Measurements from ENCODE around the gene AP2A2.

The AP2A2 gene

DNA sequence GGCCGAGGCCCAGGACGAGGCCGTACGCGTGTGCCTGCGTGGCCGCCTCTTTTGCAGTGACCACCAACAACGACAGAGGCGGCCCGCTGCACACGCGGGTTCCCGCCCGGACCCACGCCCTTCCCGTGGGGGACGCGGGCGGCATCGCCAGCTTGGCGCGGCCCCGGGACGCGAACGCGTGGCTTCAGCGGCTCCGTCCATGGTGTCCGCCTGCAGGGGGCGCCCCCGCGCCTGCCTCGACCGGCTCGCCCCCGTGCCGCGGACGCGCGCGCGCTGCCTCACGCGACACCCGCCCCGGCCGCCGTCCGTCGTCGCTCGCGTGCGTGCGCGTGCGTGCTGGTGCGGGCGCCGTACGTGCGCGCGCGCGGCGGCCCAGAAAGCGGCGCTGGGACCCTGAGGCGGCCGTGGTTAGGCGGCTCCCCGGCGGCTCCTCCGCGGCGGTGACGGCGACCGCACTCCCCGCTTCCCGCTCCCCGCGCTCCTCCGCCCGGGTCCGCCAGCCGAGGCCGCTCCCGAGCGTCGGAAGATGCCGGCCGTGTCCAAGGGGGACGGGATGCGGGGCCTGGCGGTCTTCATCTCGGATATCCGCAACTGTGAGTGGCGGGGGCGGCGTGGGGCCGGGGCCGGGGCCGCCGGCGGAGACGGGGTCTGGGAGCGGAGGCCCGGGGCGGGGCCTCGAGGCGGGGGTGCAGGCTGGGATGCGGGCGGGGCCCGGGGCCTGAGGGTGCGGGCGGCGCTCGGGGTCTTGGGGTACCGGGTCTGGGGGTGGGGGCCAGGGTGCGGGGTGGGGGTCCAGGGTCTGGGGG is at the start of gene AP2A2:
Gene AP2A2 (plus strand): TSS at position 375 of the 806 bp plus-strand sequence. CDS start 152 bp downstream, at position 527.
- DNase-seq (ENCODE audit: low spot score) = peak; percentile 91

DNA sequence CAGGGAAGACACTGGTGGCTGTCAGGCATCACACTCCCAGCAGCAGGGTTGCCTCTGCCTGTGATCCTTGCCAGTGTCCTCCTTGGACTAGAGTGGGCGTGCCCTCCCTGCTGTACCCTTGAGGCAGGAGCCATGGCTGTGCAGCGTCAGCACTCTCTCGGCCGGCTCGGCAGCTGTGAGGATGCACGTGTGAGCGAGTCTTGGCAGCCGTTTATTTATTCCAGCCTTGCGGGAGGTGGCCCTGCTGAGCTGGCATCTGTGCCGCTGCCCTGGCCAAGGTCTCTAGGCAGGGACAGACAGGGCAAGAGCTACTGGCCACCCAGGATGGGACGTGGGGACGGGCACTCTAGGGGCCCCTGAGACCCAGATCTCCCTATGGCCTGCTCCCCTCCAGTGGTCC is 49.1 kb upstream of the AP2A2 start:
- DNase-seq (ENCODE audit: low spot score) = no peak

DNA sequence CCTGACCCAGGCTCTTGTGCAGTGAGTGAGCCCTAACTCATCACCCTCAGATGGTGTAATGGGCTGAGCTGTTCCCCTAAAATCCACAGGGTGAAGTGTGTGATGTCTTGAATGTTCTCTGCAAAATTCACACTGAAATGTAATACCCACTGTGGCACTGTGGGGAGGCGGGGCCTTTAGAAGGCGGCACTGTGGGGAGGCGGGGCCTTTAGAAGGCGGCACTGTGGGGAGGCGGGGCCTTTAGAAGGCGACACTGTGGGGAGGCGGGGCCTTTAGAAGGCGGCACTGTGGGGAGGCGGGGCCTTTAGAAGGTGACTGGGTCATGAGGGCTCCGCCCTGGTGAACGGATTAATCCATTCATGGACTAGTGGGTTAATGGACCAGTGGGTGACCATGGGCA is 48.1 kb upstream of the AP2A2 start:
- no peak for DNase-seq (ENCODE audit: low spot score)

DNA sequence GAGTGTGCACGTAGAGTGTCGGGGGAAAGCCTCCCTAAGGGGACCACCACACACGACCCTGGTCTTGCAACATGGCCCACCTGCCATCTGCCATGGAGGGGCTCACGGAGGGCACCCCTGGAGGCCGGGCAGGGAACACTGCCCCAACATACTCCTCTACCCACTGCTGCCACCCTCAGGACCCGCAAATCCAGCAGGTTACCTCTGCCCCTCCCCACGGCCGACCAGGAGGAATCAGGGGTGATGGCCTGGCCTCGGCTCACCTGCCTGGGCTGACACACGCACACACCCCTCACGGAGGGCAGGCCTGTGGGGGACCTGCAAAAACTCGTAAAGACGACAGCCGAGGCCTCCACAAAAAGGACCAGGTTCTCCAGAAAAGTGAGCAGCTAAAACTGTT is 45.2 kb upstream of the AP2A2 start:
- no peak for DNase-seq (ENCODE audit: low spot score)

DNA sequence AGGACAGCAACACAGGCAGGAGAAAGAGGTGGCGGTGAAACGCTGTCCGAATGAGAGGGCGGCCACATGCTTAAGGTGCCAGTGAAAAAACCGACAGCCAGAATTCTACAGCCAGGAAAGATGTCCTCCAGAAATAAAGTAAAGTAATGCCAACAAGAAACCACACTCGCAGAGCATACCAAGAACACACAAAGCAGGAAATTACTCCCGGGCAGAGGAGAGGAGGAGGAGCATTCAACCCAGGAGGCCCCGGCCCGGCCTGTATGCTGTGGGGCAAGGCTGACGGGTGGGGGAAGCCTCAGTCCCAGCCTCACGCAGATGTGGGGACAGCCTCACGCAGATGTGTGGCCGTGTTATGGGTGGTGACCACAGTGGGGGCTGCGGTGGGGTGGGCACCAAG is 43.1 kb upstream of the AP2A2 start:
- DNase-seq (ENCODE audit: low spot score) = no peak

DNA sequence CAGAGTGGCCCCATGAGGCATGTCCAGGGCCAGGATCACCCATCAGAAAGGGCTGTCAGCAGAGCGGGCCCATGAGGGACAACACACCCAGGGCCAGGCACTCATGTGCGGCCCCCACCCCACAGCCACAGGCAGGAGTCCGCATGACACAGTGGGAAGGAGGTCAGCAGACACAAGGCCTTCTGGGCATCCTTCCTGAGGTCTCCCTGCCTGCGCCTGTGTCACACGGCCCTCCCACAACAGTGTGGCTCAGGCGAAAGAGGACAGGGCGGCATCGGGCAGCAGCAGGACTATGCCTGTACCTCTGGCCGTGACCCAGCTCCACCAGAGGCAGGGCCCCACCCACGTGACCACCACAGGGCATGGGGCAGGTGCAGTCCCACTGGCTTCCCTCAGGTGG is 42.1 kb upstream of the AP2A2 start:
- DNase-seq (ENCODE audit: low spot score) = no peak

DNA sequence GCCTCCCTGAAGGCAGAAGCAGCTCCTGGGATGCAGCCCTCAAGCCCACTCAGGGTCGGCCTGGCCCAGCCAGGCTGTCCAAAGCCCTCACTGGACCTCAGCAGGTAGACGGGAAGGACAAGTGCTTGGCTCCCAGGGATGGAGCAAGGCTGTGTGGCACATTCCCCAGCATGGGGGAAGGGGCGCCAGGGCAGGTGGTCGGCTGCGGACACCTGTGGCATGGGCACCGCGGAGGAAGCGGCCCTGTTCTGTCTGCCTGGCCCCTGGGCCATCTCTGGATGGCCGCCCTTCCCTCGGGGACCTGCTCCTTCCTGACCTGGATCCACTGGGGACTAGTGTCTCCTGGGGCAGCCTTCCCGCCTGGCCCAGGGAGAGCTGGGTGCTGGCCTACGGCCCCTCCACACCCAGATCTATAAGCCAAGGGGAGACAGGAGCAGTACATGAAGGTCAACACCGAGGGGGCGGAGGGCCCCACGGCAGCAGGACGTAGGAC is 41.0 kb upstream of the AP2A2 start:
- DNase-seq (ENCODE audit: low spot score) = no peak

DNA sequence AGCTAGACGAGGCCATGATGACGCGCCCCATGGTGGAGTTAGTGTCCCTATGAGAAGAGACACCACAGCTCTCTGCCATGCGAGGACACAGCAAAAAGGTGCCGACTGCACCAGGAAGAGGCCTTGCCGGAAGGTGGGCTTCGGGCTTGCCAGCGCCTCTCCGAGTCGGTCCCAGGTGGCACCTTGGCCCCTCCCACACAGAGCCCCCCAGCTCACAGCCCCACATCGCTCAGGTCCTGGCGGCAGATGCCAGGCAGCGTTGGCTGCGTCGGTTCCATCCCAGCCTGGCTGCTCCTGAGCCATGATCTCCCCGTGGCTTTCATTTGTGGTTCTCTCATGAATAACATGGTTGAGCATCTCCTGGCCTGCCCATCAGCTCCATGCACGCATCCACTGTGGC is 39.1 kb upstream of the AP2A2 start:
- no peak for DNase-seq (ENCODE audit: low spot score)

DNA sequence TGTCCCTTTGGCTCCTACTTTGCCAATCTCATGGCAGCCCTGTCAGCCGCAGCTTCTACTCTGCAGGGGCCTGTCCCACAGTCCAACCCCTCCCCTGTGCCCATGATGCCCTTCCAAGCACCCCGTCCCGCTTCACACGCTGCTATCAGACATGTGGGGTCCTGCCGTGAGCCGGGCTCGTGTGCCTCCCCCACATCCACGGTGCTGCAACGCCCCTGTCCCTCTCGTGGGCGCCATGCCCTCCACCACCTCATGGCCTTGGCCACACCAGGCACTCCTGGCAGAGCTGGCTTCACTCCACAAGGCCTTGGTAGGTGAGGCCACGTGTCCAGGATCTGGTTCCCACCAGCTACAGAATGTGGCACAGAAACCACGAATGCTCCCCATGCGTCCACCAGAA is 38.1 kb upstream of the AP2A2 start:
- no peak for DNase-seq (ENCODE audit: low spot score)

DNA sequence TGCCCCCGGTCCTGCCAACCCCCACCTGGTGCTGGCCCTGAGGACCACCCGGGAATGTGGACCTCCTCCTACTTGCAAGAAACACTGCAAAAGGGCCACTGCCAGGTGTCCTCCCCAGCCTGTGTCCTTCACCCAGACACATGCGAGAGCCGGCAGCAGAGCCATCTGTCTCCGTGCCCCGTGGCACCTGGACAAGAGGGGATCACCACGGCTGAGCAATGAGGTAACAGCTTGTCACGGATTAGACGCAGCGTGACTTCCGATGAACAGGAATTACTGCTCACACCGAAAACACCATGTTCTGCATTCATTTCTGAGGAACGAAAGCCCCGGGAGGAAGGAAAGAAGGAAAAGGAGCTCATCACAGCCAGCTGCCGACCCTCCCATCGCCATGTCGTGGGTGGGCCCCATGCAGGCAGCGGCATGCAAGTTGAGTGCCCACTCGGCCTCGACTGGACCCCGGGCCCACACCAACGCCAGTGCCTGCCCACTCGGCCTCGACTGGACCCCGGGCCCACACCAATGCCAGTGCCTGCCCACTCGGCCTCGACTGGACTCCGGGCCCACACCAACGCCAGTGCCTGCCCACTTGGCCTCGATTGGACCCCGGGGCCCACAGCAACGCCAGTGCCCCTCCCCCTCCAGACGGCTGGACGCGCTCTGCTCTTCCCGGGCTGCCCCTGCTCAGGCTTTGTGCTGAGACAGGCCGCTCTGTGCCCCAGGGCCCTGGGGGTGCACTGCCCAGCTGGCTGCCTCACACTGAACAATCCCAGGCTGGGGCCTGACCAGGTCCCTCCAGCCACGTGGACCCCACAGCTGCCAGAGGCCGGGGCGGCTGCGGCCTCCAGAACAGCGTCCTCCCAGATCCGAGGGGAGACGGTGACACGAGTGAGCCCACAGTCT is 37.1 kb upstream of the AP2A2 start:
- no peak for DNase-seq (ENCODE audit: low spot score)

DNA sequence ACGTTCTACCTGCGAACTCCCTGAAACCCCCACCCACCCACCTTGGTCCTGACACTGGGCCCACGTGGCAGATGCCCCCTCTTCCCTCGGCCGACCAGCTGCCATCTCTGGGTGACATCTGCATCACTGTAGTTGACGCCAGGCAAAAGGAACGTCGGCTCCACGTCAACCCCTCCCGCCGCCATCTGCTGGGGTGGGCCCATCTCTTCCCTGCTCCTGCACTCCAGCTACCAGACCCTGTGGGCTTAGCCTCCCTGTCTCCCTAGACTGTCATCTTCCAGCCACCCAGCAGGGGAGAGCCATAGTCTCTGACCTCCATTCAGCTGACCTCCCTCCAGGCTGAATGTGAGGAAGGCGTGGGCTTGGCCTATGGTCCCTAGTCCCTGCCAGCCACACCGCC is 36.4 kb upstream of the AP2A2 start:
- no peak for DNase-seq (ENCODE audit: low spot score)

DNA sequence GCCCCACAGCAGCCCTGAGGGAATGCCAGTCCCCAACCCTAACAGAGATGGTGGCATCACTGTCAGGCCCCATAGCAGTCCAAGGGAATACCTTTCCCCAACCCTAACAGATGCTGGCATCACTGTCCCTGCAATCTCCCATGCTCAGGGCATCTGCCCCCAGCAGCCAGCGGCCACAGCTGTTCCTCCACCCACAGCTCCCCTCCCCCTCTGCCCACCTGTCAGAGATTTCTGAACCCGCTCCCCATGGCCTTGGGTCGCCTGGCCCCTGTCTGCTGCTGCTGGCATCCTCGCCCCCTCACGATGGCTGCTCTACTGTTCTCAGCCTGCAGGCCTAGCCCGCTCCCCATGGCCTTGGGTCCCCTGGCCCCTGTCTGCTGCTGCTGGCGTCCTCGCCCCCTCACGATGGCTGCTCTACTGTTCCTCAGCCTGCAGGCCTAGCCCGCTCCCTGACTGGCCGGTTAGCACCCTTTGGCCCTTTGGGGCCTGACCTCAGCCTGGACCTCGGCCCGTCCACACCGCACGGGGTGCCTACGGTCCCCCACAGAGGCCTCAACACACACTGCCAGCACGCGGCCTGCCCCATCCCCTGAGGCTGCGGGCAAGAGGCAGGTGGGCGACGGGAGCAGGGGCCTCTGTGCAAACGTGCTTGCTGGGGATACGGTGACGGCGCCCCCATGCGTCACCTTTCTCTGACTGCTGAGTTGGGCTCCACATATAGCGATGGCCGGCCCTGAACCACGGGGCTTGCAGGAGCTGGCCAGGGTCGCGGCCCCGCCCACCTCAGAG is 35.8 kb upstream of the AP2A2 start:
- DNase-seq (ENCODE audit: low spot score) = no peak

DNA sequence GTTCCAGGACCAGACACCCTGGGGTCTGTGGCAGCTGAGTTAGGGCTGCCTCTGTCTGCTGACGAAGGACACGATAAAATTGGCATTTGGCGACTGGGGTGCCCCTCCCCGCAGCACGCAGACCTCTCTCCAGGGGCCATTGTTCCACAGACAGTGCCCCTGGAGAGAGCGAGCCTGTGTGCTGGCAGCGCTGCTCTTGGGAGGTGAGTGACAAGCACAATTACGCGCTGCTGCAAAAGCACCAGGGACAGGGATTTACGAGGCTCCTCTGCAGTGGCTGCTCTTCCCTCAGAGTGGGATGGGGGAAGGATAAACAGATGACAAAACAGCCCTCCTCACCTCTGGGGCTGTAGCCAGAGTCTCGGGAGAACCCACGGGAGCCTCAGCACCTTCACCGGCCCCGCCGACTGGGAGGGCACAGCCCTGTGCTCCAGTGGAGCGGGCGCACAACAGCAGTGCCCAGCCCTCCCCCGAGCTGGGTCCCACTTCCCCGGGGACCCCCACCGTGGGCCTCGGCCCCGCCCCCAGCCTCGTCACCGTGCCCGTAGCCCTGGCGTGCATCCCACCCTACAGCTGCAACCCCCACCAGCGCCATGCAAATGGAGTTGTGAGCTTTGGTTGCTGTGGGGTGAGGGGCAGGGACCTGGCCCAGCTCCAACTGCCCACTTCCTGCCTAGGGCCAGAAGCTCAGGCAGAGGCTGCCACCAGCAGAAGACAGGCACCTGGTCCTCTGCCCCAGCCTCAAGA is 34.7 kb upstream of the AP2A2 start:
- DNase-seq (ENCODE audit: low spot score) = no peak

DNA sequence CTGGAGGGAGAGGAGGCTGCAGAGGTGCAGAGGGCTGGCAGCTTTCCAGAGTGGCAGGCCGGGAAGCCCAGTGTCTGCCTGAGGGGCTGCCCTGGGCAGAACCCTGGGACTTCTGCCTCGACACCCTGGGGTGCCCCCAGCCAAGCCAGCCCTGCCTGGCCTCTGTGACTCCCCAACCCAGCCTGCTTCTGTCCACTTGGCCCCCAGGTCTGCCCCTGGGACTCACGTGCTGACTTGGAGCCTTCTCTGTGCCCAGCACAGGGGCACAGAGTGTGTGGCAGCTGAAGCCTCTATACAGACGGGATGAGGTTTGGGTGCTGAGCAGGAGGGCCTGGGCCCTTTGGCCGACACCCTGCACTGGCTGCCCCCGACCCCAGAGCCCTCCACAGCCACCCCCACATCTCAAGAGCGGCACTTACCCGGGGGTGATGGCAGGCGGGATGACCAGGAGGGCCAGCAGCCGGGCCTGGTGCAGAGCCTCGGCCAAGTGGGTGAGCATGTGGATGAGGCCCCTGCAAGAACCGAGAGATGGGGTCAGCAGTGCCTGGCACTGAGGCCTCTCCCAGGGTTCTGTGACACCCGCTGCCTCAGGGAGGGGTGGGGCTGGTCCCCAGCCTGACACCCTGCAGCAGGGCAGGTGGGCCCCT is 32.5 kb upstream of the AP2A2 start:
- no peak for DNase-seq (ENCODE audit: low spot score)

DNA sequence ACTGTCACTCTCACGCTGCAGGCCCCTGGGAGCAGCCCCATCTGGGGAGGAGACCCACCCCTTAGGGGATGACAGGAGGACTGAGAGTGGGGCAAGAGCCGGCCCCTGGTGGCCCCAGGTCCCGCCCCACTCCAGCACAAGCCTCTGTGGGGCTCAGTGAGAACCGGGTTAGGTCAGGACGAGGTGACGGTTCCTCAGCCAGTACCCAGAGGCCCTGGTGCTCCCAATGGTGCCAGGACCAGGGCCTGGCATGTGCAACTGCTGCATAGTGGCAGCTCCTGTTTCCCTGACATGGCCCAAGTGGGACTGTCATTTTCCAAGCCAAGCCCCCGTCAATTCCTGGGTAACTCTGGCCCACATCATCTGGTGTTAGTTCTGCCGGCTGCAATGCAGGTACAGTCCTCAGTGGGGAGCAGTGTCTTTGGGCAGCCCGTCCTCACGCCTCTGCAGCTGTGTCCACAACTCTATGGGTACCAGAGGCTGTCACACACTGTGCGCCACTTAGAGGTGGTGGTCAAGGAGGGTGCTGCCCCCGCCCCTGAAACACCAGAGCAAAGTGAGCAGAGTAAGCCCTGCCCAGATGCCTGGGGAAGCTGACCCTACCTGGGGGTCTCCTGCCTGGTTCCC is 31.0 kb upstream of the AP2A2 start:
- no peak for DNase-seq (ENCODE audit: low spot score)

DNA sequence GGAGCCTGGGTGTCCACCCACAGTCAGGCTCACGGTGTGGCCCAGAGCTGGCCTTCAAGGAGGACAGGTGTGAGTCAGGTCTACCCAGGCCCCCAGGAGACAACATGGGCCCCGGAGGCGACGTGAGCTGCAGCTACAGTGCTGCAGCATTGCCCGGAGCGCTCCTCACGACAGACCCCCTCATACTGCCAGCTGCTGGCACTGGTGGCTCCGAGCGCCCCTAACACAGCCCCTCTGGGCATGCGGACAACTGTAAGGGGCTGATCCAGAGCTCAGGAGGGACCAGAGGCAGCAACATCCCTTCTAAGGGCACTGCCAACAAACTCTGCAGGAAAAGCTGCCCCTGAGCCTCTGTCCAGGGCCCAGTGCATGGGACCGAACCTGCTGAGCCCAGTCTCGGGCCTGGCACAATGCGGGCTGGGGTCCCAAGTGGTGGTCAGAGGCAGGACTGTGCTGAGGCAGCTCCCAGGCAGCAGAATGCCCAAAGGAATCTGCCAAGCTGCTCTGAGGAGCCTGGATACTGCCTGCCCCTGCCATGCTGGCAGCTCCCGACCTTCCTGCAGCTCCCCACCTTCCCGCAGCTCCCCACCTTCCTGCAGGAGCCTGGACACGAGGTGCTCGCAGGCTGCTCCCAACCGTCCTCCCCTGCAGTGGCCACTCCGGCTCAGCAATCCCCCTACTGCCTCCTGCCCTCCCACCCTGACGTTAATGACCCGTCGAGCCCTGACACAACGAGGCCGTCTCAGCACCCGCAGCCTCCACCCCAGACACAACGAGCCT is 30.1 kb upstream of the AP2A2 start:
- DNase-seq (ENCODE audit: low spot score) = no peak

DNA sequence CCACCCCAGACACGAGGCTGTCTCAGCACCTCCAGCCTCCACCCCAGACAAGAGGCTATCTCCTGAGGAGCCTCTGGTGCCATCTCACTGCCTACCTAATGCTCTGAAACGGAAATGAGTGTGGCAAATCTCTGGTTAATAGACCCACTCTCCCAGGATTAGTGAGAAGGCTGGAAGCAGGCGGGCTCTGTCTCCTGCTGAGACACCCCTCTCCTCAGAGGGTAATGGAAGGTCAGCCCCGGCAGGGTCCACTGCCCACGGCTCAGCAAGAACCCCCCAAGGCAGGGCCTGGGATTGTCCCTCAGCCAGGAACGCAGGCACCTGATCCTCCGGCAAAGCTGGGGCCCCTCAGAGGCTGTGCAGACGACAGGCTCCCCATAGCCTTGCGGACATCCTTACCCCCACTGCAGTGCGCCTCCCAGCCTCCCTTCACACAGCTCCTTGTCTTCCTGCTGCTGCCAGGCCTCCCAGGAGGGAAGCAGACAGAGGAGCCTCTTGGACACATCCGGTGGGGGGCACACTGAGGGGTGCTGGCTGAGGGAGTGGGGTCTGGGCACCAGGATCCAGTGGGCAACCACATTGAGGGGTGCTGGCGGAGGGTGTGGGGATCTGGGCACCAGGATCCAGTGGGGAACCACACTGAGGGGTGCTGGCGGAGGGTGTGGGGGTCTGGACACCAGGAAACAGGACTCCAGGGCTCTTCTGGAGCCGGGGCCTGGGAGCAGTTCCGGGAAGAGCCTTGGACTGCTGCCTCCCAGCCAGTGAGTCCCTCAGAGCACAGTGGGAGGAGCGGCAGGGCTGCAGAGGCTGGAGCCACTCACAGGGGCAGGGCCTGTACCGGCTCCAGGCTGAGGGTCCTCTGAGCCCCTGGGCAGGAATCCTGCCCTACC is 28.2 kb upstream of the AP2A2 start:
- DNase-seq (ENCODE audit: low spot score) = no peak

DNA sequence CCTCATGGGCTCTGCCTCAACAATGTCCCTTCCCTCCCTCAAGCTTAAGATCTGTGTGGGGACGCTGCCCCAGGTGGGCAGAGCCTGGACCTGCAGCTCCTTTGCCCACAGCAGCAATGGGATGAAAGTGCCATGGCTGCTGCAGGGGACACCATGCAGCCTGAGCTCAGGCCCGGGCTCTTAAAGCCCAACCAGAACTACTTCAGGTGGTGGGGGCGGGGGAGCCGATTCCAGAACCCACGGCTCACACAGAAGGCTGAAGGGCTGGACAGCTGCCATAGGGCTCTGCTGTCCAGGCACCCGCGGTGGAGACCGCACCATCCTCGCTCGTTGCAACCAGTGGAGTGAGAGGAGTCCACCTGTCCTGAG is 27.5 kb upstream of the AP2A2 start:
- no peak for DNase-seq (ENCODE audit: low spot score)

Data from LoVo (cell line).